HCT116 (cell line): ENCODE results near the gene DOCK11.

Source experiments
- CTCF ChIP-seq, 3 experiments: fragments of 200-600 bp in 1 of 3; sonication (generic) in 1 of 3; IDR thresholded peaks in 2 of 3; conservative IDR thresholded peaks in 1 of 3; 2 replicates each; pipeline ENCODE4 v1.5.1; 2012 to 2017; ENCODE audit warnings: low read depth in 2 of 3, low read length in 2 of 3, antibody characterized with exemption in 1 of 3, borderline replicate concordance in 1 of 3, control low read depth in 1 of 3, mild to moderate bottlenecking in 1 of 3, mixed read lengths in 1 of 3, mixed run types in 1 of 3, moderate library complexity in 1 of 3; ENCODE audit not compliant: insufficient read depth in 1 of 3
- EZH2phosphoT487 ChIP-seq: fragments of 200-600 bp; IDR thresholded peaks from 2 replicates; pipeline ENCODE4 v1.6.1; 2018; ENCODE audit warnings: antibody characterized with exemption, borderline replicate concordance
- POLR2A ChIP-seq: IDR thresholded peaks from 2 replicates; pipeline ENCODE4 v1.7.0; 2011; ENCODE audit warnings: borderline replicate concordance; ENCODE audit not compliant: insufficient read depth, insufficient read length; ENCODE audit errors: extremely low read depth
- POLR2AphosphoS5 ChIP-seq: IDR thresholded peaks from 2 replicates; pipeline ENCODE4 v1.6.1; 2011; ENCODE audit warnings: mild to moderate bottlenecking, low read depth, low read length, moderate library complexity
- YY1 ChIP-seq: IDR thresholded peaks from 2 replicates; pipeline ENCODE4 v1.6.1; 2011; ENCODE audit warnings: low read length, low read depth, moderate library complexity, mild to moderate bottlenecking; ENCODE audit not compliant: insufficient replicate concordance; ENCODE audit errors: extremely low read depth

- no peak for TF ChIP-seq CTCF (IDR thresholded peaks at IDR 0.05 in 2 of 3, conservative IDR thresholded peaks at IDR 0.05 in 1 of 3; ENCODE audit: borderline replicate concordance in 1 of 3, insufficient read depth in 1 of 3, low read depth in 2 of 3, low read length in 2 of 3)
- TF ChIP-seq POLR2A, result no peak
- no peak for TF ChIP-seq YY1
- TF ChIP-seq POLR2AphosphoS5, result no peak
- TF ChIP-seq EZH2phosphoT487, result no peak
Measured at GRCh38 chrX:118633530-118633929, 137.9 kb downstream of the DOCK11 start.
